NB4 (cell line): Measurements from ENCODE around the gene MIDN.

ENCODE experiments used
- DNase-seq: peaks from one replicate; pipeline ENCODE4 v3.0.0; 2010; ENCODE audit warnings: low read depth
- H3K4me3 ChIP-seq: one replicate; pipeline ENCODE4 v1.5.1; 2011; ENCODE audit warnings: mild to moderate bottlenecking, low read depth, low read length, moderate library complexity
- CTCF ChIP-seq: IDR thresholded peaks from one replicate; pipeline ENCODE4 v1.5.1; 2012; ENCODE audit warnings: low read depth, low read length
- MAX ChIP-seq: IDR thresholded peaks from 2 replicates; pipeline ENCODE4 v1.6.1; 2011; ENCODE audit warnings: low read depth, low read length
- MYC ChIP-seq: IDR thresholded peaks from 2 replicates; pipeline ENCODE4 v1.6.1; 2011; ENCODE audit warnings: low read depth, low read length
- POLR2A ChIP-seq: IDR thresholded peaks from 2 replicates; pipeline ENCODE4 v1.6.1; 2011; ENCODE audit warnings: mild to moderate bottlenecking; ENCODE audit not compliant: insufficient read length; ENCODE audit errors: extremely low read depth

The MIDN gene

GRCh38 chr19:1284979-1285736 lies 36.8 kb downstream of the MIDN start:
- TF ChIP-seq POLR2A (no peak), MAX (no peak), MYC (no peak), CTCF (no peak)
- no peak overlapping the region for H3K4me3 ChIP-seq
- no peak for DNase-seq

- no peak for DNase-seq
- no peak within 1 kb of the TSS for H3K4me3 ChIP-seq
Observed at GRCh38 chr19:1285737-1286360, 37.5 kb downstream of the MIDN start, which contains the start of gene EFNA2. EFNA2 (plus strand) TSS chr19:1285873; CDS start chr19:1286169, 296 bp downstream.

GRCh38 chr19:1286487-1287353 lies 38.3 kb downstream of the MIDN start:
- no peak overlapping the region for H3K4me3 ChIP-seq
- DNase-seq, result no peak
- TF ChIP-seq MAX, result no peak
- TF ChIP-seq POLR2A, result no peak
- no peak for TF ChIP-seq MYC
- TF ChIP-seq CTCF, result no peak

More at GRCh38 chr19:1285737-1286360, 37.5 kb downstream of the MIDN start, which contains the start of gene EFNA2:
- TF ChIP-seq MYC, result no peak
- no peak for TF ChIP-seq MAX
- no peak for TF ChIP-seq POLR2A
- no peak for TF ChIP-seq CTCF

DNA sequence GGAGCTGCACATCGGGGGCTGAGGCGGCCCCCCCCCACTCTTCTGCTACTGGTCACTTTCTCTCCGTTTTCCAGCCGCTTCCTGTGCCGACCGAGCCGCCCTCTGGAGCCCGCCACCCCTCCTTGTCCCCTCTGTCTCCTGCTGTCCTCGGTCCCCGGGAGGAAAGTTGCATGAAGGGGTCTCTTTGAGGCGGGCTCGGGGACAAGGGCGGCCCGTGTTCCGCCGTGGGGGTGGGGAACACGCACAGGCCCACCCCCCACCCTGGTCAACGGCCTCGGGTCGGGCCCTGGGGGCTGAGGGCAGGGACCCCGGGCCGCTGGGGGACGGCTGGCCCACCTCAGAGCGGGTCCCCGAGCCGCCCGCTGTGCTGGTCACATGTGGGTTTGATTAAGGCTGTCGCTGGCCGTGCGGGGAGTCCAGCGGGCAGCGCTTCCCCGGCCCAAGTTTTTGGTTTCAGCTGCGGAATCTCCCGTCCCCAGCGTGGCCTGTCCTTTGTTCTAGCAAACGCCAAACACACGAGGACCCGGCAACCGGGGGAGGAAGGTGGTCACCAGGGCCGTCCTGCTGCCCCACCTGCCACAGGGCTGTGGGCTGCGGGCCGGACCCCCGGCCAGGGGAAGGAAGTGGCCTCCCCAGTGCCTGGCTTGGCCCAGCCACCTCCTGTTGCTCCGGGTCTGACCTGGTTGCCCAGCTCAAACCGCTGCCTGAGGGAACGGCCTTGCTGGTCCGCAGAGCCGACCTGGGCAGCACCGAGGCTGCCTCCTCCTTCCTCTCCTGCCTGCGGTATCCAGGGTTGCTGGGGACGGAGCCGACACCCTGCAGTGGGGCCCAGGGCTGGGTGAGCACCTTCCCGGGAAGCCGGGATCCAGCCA lies 39.2 kb downstream of the MIDN start:
- no peak for DNase-seq

More for the DNA sequence above, 39.2 kb downstream of the MIDN start:
- no peak overlapping the region for H3K4me3 ChIP-seq
- TF ChIP-seq CTCF (no peak), POLR2A (no peak)
